ENCODE data around the gene CERS6.

The CERS6 gene

GRCh38 chr2:168694173-168694572 lies 238.1 kb downstream of the CERS6 start:
- H3K9me3 ChIP-seq (ENCODE audit: control insufficient read depth, insufficient read depth, low read depth, low read length) = no peaks in the 10 kb centered on the region
- no peak overlapping the region for H3K27ac ChIP-seq (ENCODE audit: extremely low read depth, low read depth, low read length)
- peaks cover 2% of the 10 kb centered on the region; the same call in 1 of the 2 replicates for H3K4me1 ChIP-seq (ENCODE audit: control insufficient read depth, insufficient read depth, low read length)
- peaks cover 0 to 17% of the 10 kb centered on the region in 2 experiments; a peak in 1 of 3 replicates for H3K36me3 ChIP-seq (ENCODE audit: control insufficient read depth in 2 of 2, insufficient read depth in 1 of 2, low read length in 2 of 2)
- ChIA-PET POLR2A (no interaction called here), CTCF (no interaction called here)
- H3K4me3 ChIP-seq (ENCODE audit: low read depth, low read length) = no peak overlapping the region
- no peak for TF ChIP-seq BCL11B (tag by site-specific recombination; IDR thresholded peaks at IDR 0.05; ENCODE audit: low read depth)

- Histone ChIP-seq H3K27ac (ENCODE audit: extremely low read depth, low read depth, low read length) (no peak overlapping the region), H3K9me3 (ENCODE audit: control insufficient read depth, insufficient read depth, low read depth, low read length) (no peaks in the 10 kb centered on the region), H3K4me3 (ENCODE audit: low read depth, low read length) (no peak overlapping the region), H3K4me1 (ENCODE audit: control insufficient read depth, insufficient read depth, low read length) (peaks cover 2% of the 10 kb centered on the region; the same call in 1 of the 2 replicates), H3K36me3 (ENCODE audit: control insufficient read depth in 2 of 2, insufficient read depth in 1 of 2, low read length in 2 of 2) (peaks cover 0 to 17% of the 10 kb centered on the region in 2 experiments; a peak in 1 of 3 replicates)
- no peak for TF ChIP-seq PRDM6 (tag by site-specific recombination; IDR thresholded peaks at IDR 0.05)
- TF ChIP-seq TCF7L2 (IDR thresholded peaks at IDR 0.05; ENCODE audit: borderline replicate concordance, low read depth, low read length) = peak; percentile 15; the same call in 1 of the 2 replicates
- no peak for TF ChIP-seq ZNF777 (tag by site-specific recombination; IDR thresholded peaks at IDR 0.05; ENCODE audit: borderline replicate concordance)
- ChIA-PET CTCF (interaction anchor here (0.6 kb wide), 1 partner anchor 348 kb away, joined by 3 read pairs; no protein-coding TSS in a partner anchor), POLR2A (no interaction called here)
Measured at GRCh38 chr2:168694866-168695265, 238.8 kb downstream of the CERS6 start.

- POLR2A ChIA-PET = no interaction called here
- Histone ChIP-seq H3K36me3 (ENCODE audit: control insufficient read depth in 2 of 2, insufficient read depth in 1 of 2, low read length in 2 of 2) (peaks cover 0 to 13% of the 10 kb centered on the region in 2 experiments; a peak in 1 of 3 replicates), H3K4me3 (ENCODE audit: low read depth, low read length) (no peak overlapping the region), H3K27ac (ENCODE audit: extremely low read depth, low read depth, low read length) (no peak overlapping the region), H3K9me3 (ENCODE audit: control insufficient read depth, insufficient read depth, low read depth, low read length) (no peaks in the 10 kb centered on the region), H3K4me1 (ENCODE audit: control insufficient read depth, insufficient read depth, low read length) (peaks cover 2% of the 10 kb centered on the region; the same call in 1 of the 2 replicates)
- CTCF ChIA-PET = interaction anchor here (1.1 kb wide), 1 partner anchor 8 kb away, joined by 3 read pairs; no protein-coding TSS in a partner anchor
- peak; percentile 64 for TF ChIP-seq SCRT2 (tag by site-specific recombination; IDR thresholded peaks at IDR 0.05)
- TF ChIP-seq SCRT1 (tag by site-specific recombination; IDR thresholded peaks at IDR 0.05; ENCODE audit: borderline replicate concordance) = peak; percentile 66; the same call in 1 of the 2 replicates
- no peak for TF ChIP-seq ZNF513 (tag by site-specific recombination; IDR thresholded peaks at IDR 0.05)
Measured at GRCh38 chr2:168697668-168698121, 241.6 kb downstream of the CERS6 start.

- Histone ChIP-seq H3K4me1 (ENCODE audit: control insufficient read depth, insufficient read depth, low read length) (peaks cover 2% of the 10 kb centered on the region; the same call in 1 of the 2 replicates), H3K9me3 (ENCODE audit: control insufficient read depth, insufficient read depth, low read depth, low read length) (no peaks in the 10 kb centered on the region), H3K27ac (ENCODE audit: extremely low read depth, low read depth, low read length) (no peak overlapping the region), H3K36me3 (ENCODE audit: control insufficient read depth in 2 of 2, insufficient read depth in 1 of 2, low read length in 2 of 2) (peaks cover 0 to 13% of the 10 kb centered on the region in 2 experiments; a peak in 1 of 3 replicates), H3K4me3 (ENCODE audit: low read depth, low read length) (no peak overlapping the region)
- ChIA-PET CTCF (no interaction called here), POLR2A (no interaction called here)
- TF ChIP-seq ZNF354C (tag by site-specific recombination; IDR thresholded peaks at IDR 0.05; ENCODE audit: borderline replicate concordance, low read depth) (no peak), ZNF629 (tag by site-specific recombination; IDR thresholded peaks at IDR 0.05) (no peak), ZNF514 (tag by site-specific recombination; IDR thresholded peaks at IDR 0.05) (no peak), ZNF274 (IDR thresholded peaks at IDR 0.05; ENCODE audit: low read length) (no peak), ZNF274 (tag by site-specific recombination; IDR thresholded peaks at IDR 0.05; ENCODE audit: borderline replicate concordance) (no peak), ZSCAN4 (tag by site-specific recombination; IDR thresholded peaks at IDR 0.05) (no peak), ZBTB7A (tag by site-specific recombination; IDR thresholded peaks at IDR 0.05; ENCODE audit: low read depth) (no peak), ZNF18 (tag by site-specific recombination; IDR thresholded peaks at IDR 0.05) (no peak), ZNF202 (tag by site-specific recombination; IDR thresholded peaks at IDR 0.05; ENCODE audit: borderline replicate concordance) (no peak), ZNF221 (tag by site-specific recombination; IDR thresholded peaks at IDR 0.05; ENCODE audit: borderline replicate concordance) (no peak), ZNF785 (tag by site-specific recombination; IDR thresholded peaks at IDR 0.05) (no peak), SCRT2 (tag by site-specific recombination; IDR thresholded peaks at IDR 0.05) (no peak), ZNF76 (tag by site-specific recombination; IDR thresholded peaks at IDR 0.05; ENCODE audit: borderline replicate concordance, low read depth) (no peak), BCL6B (tag by site-specific recombination; IDR thresholded peaks at IDR 0.05) (no peak)
Measured at GRCh38 chr2:168698969-168699368, 242.9 kb downstream of the CERS6 start.
